IPS-15b (cell line): ENCODE results near the gene VPS52.
"Not testable (repeated sequence)": the region's sequence is repeated elsewhere in the genome, so short reads cannot be mapped to it uniquely, and the experiment has no call there.

Source experiments
- H3K27me3 ChIP-seq: one replicate; pipeline ENCODE4 v1.6.1; 2013; ENCODE audit warnings: low read length; ENCODE audit not compliant: control insufficient read depth, insufficient read depth
- H3K36me3 ChIP-seq: one replicate; pipeline ENCODE4 v1.6.1; 2013; ENCODE audit warnings: low read length; ENCODE audit not compliant: control insufficient read depth, insufficient read depth
- H3K4me1 ChIP-seq: one replicate; pipeline ENCODE4 v1.6.1; 2013; ENCODE audit warnings: mild to moderate bottlenecking, low read length; ENCODE audit not compliant: control insufficient read depth, insufficient read depth
- H3K4me3 ChIP-seq: one replicate; pipeline ENCODE4 v1.5.1; 2013; ENCODE audit warnings: low read depth, low read length
- H3K9ac ChIP-seq: one replicate; pipeline ENCODE4 v1.6.1; 2013; ENCODE audit warnings: low read depth, mild to moderate bottlenecking, low read length
- H3K9me3 ChIP-seq: one replicate; pipeline ENCODE4 v1.6.1; 2013; ENCODE audit warnings: mild to moderate bottlenecking, low read length; ENCODE audit not compliant: control insufficient read depth, insufficient read depth

The VPS52 gene

DNA sequence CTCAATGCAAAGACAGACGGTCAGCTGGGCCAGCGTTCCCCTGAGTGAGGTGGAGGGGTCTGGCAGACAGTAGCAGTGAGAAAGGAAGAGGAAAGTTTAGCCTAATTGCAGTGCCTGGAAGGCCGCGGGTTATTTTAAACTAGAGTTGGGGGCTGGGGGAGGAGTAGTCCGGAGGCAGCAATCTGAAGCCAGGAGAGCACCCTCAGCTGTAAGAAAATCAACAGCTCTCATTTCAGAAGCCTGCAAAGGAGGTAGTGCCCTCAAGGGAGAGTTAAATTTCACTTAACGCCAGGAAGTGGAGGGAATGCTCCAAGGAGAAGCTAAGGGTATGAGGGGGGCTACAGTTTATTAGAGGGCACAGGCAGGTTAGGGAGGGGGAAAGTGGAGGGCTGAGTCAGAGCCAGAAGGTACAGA, 36.4 kb downstream of the VPS52 start:
- H3K27me3 ChIP-seq: peaks cover 11% of the 10 kb centered on the region
- no peak overlapping the region for H3K9ac ChIP-seq
- H3K4me3 ChIP-seq: no peak overlapping the region
- no peaks in the 10 kb centered on the region for H3K9me3 ChIP-seq
- H3K36me3 ChIP-seq: no peaks in the 10 kb centered on the region
- H3K4me1 ChIP-seq: peaks cover 8% of the 10 kb centered on the region

DNA sequence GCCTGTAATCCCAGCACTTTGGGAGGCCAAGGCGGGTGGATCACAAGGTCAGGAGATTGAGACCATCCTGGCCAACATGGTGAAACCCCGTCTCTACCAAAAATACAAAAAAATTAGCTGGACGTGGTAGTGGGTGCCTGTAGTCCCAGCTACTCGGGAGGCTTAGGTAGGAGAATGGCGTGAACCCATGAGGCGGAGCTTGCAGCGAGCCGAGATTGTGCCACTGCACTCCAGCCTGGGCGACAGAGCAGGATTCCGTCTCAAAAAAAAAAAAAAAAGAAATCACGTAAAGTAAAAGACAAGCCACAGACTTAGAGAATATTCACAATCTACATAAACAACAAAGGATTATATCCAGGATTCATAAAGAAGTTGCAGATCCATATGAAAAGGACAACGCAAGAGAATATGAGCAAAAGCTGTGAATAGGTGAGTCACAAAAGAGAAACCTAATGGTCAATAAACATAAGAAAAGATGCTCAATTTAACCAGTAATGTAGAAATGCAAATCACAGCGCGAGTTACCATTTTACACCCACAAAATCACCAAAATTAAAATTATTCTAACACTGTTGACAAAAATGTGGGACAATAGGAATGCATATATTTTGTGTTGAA, 45.1 kb downstream of the VPS52 start:
- H3K4me3 ChIP-seq: peak overlapping the region; percentile 3
- H3K9me3 ChIP-seq, H3K9ac ChIP-seq, H3K36me3 ChIP-seq, H3K4me1 ChIP-seq: not testable (repeated sequence)
- H3K27me3 ChIP-seq: peaks cover 12% of the 10 kb centered on the region

DNA sequence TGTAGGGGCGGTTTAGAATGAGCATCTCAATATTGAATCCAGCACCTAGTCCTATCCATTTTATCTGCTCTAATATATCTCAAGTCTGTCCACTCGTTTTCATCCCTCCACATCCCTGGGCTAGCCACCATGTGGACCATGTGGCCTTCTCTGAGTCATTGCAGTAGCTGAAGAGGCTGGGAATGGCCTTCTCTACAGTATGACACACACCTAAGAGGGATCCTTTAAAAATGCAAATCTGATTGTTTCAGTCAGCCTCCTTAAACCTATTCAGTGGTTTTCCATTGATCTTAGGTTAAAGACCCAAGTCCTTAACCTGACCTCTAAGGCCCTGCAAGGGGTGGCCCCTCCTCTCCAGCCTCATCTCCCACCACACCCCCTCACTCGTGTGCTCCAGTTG, 54.0 kb downstream of the VPS52 start:
- Histone ChIP-seq H3K4me1 (peaks cover 14% of the 10 kb centered on the region), H3K4me3 (no peak overlapping the region), H3K9ac (no peak overlapping the region), H3K9me3 (no peaks in the 10 kb centered on the region), H3K36me3 (no peaks in the 10 kb centered on the region), H3K27me3 (peaks cover 92% of the 10 kb centered on the region)

GRCh38 chr6:33217246-33217645, 54.4 kb downstream of the VPS52 start:
- H3K4me1 ChIP-seq: peaks cover 14% of the 10 kb centered on the region
- H3K9ac ChIP-seq: no peak overlapping the region
- no peaks in the 10 kb centered on the region for H3K9me3 ChIP-seq
- no peak overlapping the region for H3K4me3 ChIP-seq
- no peaks in the 10 kb centered on the region for H3K36me3 ChIP-seq
- H3K27me3 ChIP-seq: peaks cover 94% of the 10 kb centered on the region

DNA sequence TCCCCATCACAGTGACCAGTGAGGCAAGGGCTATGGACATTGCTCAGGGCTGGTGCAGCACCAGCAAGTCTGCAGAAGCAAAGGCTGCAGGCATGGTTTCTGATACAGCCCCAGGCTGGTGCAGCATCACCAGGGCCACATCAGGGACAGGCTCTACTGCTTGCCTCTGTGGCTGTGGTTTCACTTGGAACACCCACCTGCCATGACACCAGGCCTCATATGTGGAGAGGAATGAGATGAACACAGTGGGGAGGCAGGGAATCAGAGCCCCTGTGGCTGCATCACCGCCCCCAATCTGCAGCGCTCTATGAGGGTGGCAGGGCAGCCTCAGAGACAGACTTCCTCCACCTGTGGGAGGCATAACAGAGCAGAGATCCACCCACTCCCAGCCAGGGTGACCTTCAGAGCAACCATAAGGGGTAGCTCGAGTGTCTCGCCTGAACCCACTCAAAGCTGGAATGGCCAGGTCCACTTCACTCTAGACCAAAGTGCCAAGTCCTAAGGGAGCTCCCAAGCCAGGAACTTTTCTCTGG, 55.5 kb downstream of the VPS52 start:
- H3K9me3 ChIP-seq: no peaks in the 10 kb centered on the region
- H3K4me3 ChIP-seq: peak overlapping the region; percentile 4
- H3K27me3 ChIP-seq: peaks cover 93% of the 10 kb centered on the region
- H3K4me1 ChIP-seq: peaks cover 19% of the 10 kb centered on the region
- no peaks in the 10 kb centered on the region for H3K36me3 ChIP-seq
- no peak overlapping the region for H3K9ac ChIP-seq

DNA sequence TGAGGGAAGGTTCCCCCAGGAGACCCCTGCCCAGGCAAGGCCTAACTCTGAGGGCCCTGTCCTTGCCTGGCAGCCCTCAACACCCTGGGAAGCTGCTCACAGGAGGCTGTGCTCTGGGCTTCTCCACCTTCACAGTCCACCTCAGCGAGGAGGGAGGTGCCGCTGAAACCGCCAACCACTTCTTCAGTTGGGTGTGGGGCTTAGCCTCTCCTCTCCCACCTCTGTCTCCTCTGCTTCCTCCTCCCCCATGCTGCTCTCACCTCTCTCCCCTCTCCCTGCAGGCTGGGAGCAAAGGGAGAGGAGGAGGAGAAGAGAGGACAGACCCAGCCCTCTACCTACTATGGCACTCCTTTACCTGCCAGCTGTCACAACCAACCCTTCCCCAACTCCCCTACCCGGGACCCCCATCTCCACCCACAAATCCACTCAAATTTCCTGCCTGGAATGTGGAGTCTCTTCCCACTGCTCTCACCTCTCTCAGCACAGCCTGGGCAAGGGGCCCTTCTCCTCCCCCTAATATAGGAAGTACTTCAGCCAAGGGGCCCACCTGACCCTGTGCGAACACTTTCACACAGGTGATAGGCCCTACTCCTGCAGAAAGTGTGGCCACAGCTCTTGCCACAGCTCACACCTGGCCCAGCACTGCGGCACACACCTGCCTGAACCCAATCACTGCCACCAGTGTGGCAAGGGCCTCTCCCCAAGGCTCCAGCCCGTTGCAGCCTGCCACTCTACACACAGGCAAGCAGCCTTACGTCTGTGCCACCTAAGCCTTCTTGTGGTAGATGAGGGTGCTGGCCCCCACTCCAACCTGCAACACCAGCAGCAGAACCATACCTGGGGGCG, 56.2 kb downstream of the VPS52 start:
- Histone ChIP-seq H3K9me3 (no peaks in the 10 kb centered on the region), H3K27me3 (peaks cover 96% of the 10 kb centered on the region), H3K4me3 (peak overlapping the region; percentile 28), H3K9ac (no peak overlapping the region), H3K36me3 (no peaks in the 10 kb centered on the region), H3K4me1 (peaks cover 19% of the 10 kb centered on the region)

- H3K9me3 ChIP-seq: no peaks in the 10 kb centered on the region
- no peak overlapping the region for H3K9ac ChIP-seq
- H3K4me3 ChIP-seq: peak overlapping the region; percentile 77
- peaks cover 5% of the 10 kb centered on the region for H3K36me3 ChIP-seq
- peaks cover 97% of the 10 kb centered on the region for H3K27me3 ChIP-seq
- H3K4me1 ChIP-seq: peaks cover 21% of the 10 kb centered on the region
These were observed 57.7 kb downstream of the VPS52 start for GRCh38 chr6:33213989-33214335.

DNA sequence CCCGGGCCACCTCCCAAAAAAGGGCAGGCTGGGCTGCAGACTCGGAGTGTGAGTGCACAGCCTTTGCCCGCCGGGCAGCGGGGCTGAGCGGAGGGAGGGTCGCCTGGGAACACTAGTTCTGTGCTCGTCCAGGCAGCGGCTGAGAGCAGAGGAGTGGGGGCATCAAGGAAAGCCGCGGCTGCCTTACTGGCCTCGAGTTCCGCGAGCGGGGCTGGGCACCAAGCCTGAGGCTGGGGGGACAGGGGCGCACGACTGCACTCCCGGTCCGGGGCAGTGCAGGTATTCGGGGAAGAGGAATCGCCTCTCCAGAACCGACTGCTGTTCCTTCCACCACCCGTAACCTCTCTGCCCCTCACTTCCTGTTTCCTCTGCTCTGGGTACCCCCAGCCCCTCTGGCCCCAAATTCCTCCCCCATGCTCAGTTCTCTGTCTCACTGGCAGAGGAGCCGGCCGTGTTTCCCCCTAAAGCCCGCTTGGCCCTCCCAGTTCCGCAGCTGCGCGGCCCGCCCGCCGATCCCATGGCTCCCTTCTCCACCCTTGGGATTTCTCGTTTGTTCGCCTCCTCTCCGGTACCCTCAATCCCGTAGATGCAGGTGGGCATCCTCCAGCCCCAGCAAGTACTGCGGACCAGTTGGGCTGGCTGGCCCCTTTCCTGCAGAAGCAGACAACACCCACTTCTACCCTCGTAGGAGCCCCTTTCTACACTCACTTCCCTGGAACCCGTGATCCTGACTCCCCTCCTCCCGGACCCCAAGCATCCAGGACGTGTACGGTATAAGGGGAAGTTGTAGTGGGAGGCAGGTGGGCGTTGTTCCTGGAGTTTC, 58.3 kb downstream of the VPS52 start:
- peaks cover 93% of the 10 kb centered on the region for H3K27me3 ChIP-seq
- H3K9me3 ChIP-seq: no peaks in the 10 kb centered on the region
- H3K9ac ChIP-seq: peak overlapping the region; percentile 37
- H3K36me3 ChIP-seq: peaks cover 5% of the 10 kb centered on the region
- peak overlapping the region; percentile 77 for H3K4me3 ChIP-seq
- H3K4me1 ChIP-seq: peaks cover 22% of the 10 kb centered on the region

GRCh38 chr6:33212857-33213165, 58.9 kb downstream of the VPS52 start:
- H3K27me3 ChIP-seq: peaks cover 90% of the 10 kb centered on the region
- H3K4me3 ChIP-seq: peak overlapping the region; percentile 77

GRCh38 chr6:33211666-33212422, 59.8 kb downstream of the VPS52 start:
- Histone ChIP-seq H3K9ac (no peak overlapping the region), H3K27me3 (peaks cover 87% of the 10 kb centered on the region), H3K4me1 (peaks cover 22% of the 10 kb centered on the region), H3K36me3 (peaks cover 5% of the 10 kb centered on the region), H3K4me3 (peak overlapping the region; percentile 43), H3K9me3 (no peaks in the 10 kb centered on the region)

More at GRCh38 chr6:33212857-33213165, 58.9 kb downstream of the VPS52 start:
- Histone ChIP-seq H3K4me1 (peaks cover 22% of the 10 kb centered on the region), H3K36me3 (peaks cover 5% of the 10 kb centered on the region), H3K9me3 (no peaks in the 10 kb centered on the region), H3K9ac (peak overlapping the region; percentile 37)

DNA sequence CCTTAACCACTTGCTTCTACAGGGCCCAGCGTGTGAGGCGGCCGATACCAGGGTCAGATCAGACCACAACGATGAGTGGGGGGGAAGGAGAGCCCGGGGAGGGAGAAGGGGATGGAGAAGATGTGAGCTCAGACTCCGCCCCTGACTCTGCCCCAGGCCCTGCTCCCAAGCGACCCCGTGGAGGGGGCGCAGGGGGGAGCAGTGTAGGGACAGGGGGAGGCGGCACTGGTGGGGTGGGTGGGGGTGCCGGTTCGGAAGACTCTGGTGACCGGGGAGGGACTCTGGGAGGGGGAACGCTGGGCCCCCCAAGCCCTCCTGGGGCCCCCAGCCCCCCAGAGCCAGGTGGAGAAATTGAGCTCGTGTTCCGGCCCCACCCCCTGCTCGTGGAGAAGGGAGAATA, 60.5 kb downstream of the VPS52 start:
- Histone ChIP-seq H3K9ac (no peak overlapping the region), H3K4me1 (peaks cover 22% of the 10 kb centered on the region), H3K4me3 (no peak overlapping the region), H3K36me3 (peaks cover 5% of the 10 kb centered on the region), H3K27me3 (peaks cover 87% of the 10 kb centered on the region), H3K9me3 (no peaks in the 10 kb centered on the region)
